IMR-90 (cell line): ENCODE measurements around the gene PAX5. TPM values are rescaled to one million over a fixed set of nuclear protein-coding genes. Genes with fewer than 3 reads are reported as not detected.

Source experiments
- ATAC-seq: fragments of 200-7000 bp; cut with Tn5 transposase; 2 replicates; pipeline ENCODE4 v1.9.1; 2020; ENCODE audit warnings: low read depth, mild to moderate bottlenecking, moderate library complexity
- BruUV-seq: library from RNA; stranded (reverse); fragments of 400-500 nt; replicated peaks from 2 replicates; lab custom pipeline; 2021; lab: Mats Ljungman, UMichigan
- CTCF ChIA-PET: fragments of 300-600 bp; formaldehyde crosslinking; extraction: SDS; loops from one replicate; lab custom pipeline; 2021; ENCODE audit warnings: antibody characterized with exemption; lab: Yijun Ruan, JAX
- POLR2A ChIA-PET: fragments of 300-600 bp; sonication (Branson Sonifier 250); formaldehyde crosslinking; loops from one replicate; lab custom pipeline; 2022; ENCODE audit warnings: antibody characterized with exemption; ENCODE audit not compliant: unreplicated experiment; lab: Charles Lee
- DNase-seq: peaks from one replicate; pipeline ENCODE4 v3.0.0; 2013
- H2AFZ ChIP-seq: replicated peaks from 2 replicates; pipeline ENCODE3; 2013; ENCODE audit warnings: low read length, mild to moderate bottlenecking; ENCODE audit not compliant: poor library complexity
- H2AK5ac ChIP-seq: 2 replicates; pipeline ENCODE4 v1.6.1; 2013; ENCODE audit warnings: low read depth, low read length, inconsistent platforms
- H2AK9ac ChIP-seq: replicated peaks from 2 replicates; pipeline ENCODE3; 2013; ENCODE audit warnings: mild to moderate bottlenecking, low read depth, low read length, moderate library complexity; ENCODE audit not compliant: poor library complexity
- H2BK120ac ChIP-seq: 2 replicates; pipeline ENCODE4 v1.6.1; 2013; ENCODE audit warnings: low read depth, low read length, inconsistent platforms
- H2BK15ac ChIP-seq: 3 replicates; pipeline ENCODE4 v1.6.1; 2013; ENCODE audit warnings: low read depth, low read length, inconsistent platforms
- H2BK20ac ChIP-seq: 2 replicates; pipeline ENCODE4 v1.6.1; 2013; ENCODE audit warnings: low read depth, mild to moderate bottlenecking, inconsistent platforms, low read length, moderate library complexity
- H2BK5ac ChIP-seq: 2 replicates; pipeline ENCODE4 v1.6.1; 2013; ENCODE audit warnings: mild to moderate bottlenecking, low read depth, low read length, inconsistent platforms; ENCODE audit not compliant: poor library complexity, severe bottlenecking
- H3K14ac ChIP-seq: replicated peaks from 2 replicates; pipeline ENCODE4 v1.6.1; 2013; ENCODE audit warnings: low read depth, low read length, inconsistent platforms
- H3K18ac ChIP-seq: 2 replicates; pipeline ENCODE4 v1.6.1; 2013; ENCODE audit warnings: low read depth, low read length, control low read depth
- H3K23ac ChIP-seq: 2 replicates; pipeline ENCODE4 v1.6.1; 2013; ENCODE audit warnings: low read depth, low read length, inconsistent platforms
- H3K27ac ChIP-seq: 2 replicates; pipeline ENCODE4 v1.5.1; 2013; ENCODE audit warnings: mild to moderate bottlenecking, control low read depth, low read length; ENCODE audit not compliant: insufficient read depth
- H3K27me3 ChIP-seq: 2 replicates; pipeline ENCODE4 v1.6.1; 2013; ENCODE audit warnings: low read length; ENCODE audit not compliant: control insufficient read depth, insufficient read depth
- H3K36me3 ChIP-seq: 2 replicates; pipeline ENCODE4 v1.6.1; 2013; ENCODE audit warnings: low read length, mixed read lengths; ENCODE audit not compliant: control insufficient read depth, insufficient read depth
- H3K4ac ChIP-seq: 2 replicates; pipeline ENCODE4 v1.6.1; 2013; ENCODE audit warnings: low read depth, low read length, inconsistent platforms
- H3K4me1 ChIP-seq: 2 replicates; pipeline ENCODE4 v1.6.1; 2013; ENCODE audit warnings: low read length, mixed read lengths; ENCODE audit not compliant: control insufficient read depth, insufficient read depth
- H3K4me2 ChIP-seq: 2 replicates; pipeline ENCODE4 v1.6.1; 2013; ENCODE audit warnings: low read depth, mild to moderate bottlenecking, control low read depth, low read length, moderate library complexity
- H3K4me3 ChIP-seq: 2 replicates; pipeline ENCODE4 v1.5.1; 2013; ENCODE audit warnings: low read depth, mild to moderate bottlenecking, control low read depth, low read length, moderate library complexity; ENCODE audit not compliant: insufficient read depth
- H3K56ac ChIP-seq: 2 replicates; pipeline ENCODE4 v1.6.1; 2013; ENCODE audit warnings: low read length, inconsistent platforms; ENCODE audit not compliant: insufficient read depth; ENCODE audit errors: extremely low read depth
- H3K79me1 ChIP-seq, 2 experiments: 2 replicates each; pipeline ENCODE4 v1.6.1; 2013; ENCODE audit warnings: low read length in 2 of 2, inconsistent platforms in 1 of 2, low read depth in 1 of 2
- H3K9ac ChIP-seq: 2 replicates; pipeline ENCODE4 v1.6.1; 2013; ENCODE audit warnings: low read depth, low read length, control low read depth
- H3K9me1 ChIP-seq: 2 replicates; pipeline ENCODE4 v1.6.1; 2013; ENCODE audit warnings: low read length, inconsistent platforms; ENCODE audit not compliant: insufficient read depth
- H3K9me3 ChIP-seq: 2 replicates; pipeline ENCODE4 v1.6.1; 2013; ENCODE audit warnings: low read length; ENCODE audit not compliant: control insufficient read depth, insufficient read depth
- H4K20me1 ChIP-seq: 2 replicates; pipeline ENCODE4 v1.6.1; 2013; ENCODE audit warnings: low read length, inconsistent platforms; ENCODE audit not compliant: insufficient read depth
- H4K5ac ChIP-seq: 2 replicates; pipeline ENCODE4 v1.6.1; 2013; ENCODE audit warnings: mild to moderate bottlenecking, low read depth, low read length, control low read depth
- H4K8ac ChIP-seq, 2 experiments: 2 replicates each; pipeline ENCODE4 v1.6.1; 2013; ENCODE audit warnings: low read depth in 2 of 2, low read length in 2 of 2, control low read depth in 1 of 2, inconsistent platforms in 1 of 2
- H4K91ac ChIP-seq: 2 replicates; pipeline ENCODE4 v1.6.1; 2013; ENCODE audit warnings: low read depth, low read length, inconsistent platforms; ENCODE audit not compliant: insufficient read depth
- BHLHE40 ChIP-seq: fragments of 150-350 bp; IDR thresholded peaks from 2 replicates; pipeline ENCODE4 v1.6.1; 2016; ENCODE audit warnings: mild to moderate bottlenecking, low read depth, low read length
- CEBPB ChIP-seq: IDR thresholded peaks from 2 replicates; pipeline ENCODE4 v1.6.1; 2012; ENCODE audit warnings: low read depth, low read length, improper control_type of control experiment
- CHD1 ChIP-seq: IDR thresholded peaks from 2 replicates; pipeline ENCODE4 v1.6.1; 2012; ENCODE audit warnings: low read depth, low read length, improper control_type of control experiment
- FOS ChIP-seq: fragments of 150-350 bp; IDR thresholded peaks from 2 replicates; pipeline ENCODE4 v1.6.1; 2016; ENCODE audit warnings: low read depth, low read length
- MAFK ChIP-seq: IDR thresholded peaks from 2 replicates; pipeline ENCODE4 v1.6.1; 2012; ENCODE audit warnings: low read depth, low read length, improper control_type of control experiment
- MAZ ChIP-seq: IDR thresholded peaks from 2 replicates; pipeline ENCODE4 v1.6.1; 2012; ENCODE audit warnings: low read depth, mild to moderate bottlenecking, low read length, improper control_type of control experiment, moderate library complexity, borderline replicate concordance
- MXI1 ChIP-seq: IDR thresholded peaks from 2 replicates; pipeline ENCODE4 v1.6.1; 2012; ENCODE audit warnings: low read depth, mild to moderate bottlenecking, low read length, moderate library complexity, borderline replicate concordance
- NFE2L2 ChIP-seq: fragments of 150-350 bp; IDR thresholded peaks from 2 replicates; pipeline ENCODE4 v1.6.1; 2016; ENCODE audit warnings: low read depth, mild to moderate bottlenecking, low read length
- POLR2A ChIP-seq: IDR thresholded peaks from 2 replicates; pipeline ENCODE4 v1.6.1; 2012; ENCODE audit warnings: mild to moderate bottlenecking, low read depth, low read length
- RAD21 ChIP-seq: IDR thresholded peaks from 2 replicates; pipeline ENCODE4 v1.6.1; 2012; ENCODE audit warnings: low read length, improper control_type of control experiment
- RCOR1 ChIP-seq: IDR thresholded peaks from 2 replicates; pipeline ENCODE4 v1.6.1; 2012; ENCODE audit warnings: mild to moderate bottlenecking, low read length, improper control_type of control experiment; ENCODE audit not compliant: insufficient replicate concordance
- RFX5 ChIP-seq: IDR thresholded peaks from 2 replicates; pipeline ENCODE4 v1.8.0; 2012; ENCODE audit warnings: low read depth, mild to moderate bottlenecking, low read length, moderate library complexity
- SMC3 ChIP-seq: fragments of 150-350 bp; IDR thresholded peaks from 2 replicates; pipeline ENCODE4 v1.6.1; 2016; ENCODE audit warnings: low read depth, mild to moderate bottlenecking, antibody characterized with exemption, low read length, moderate library complexity
- WGBS, 2 experiments: methylation state at CpG; one replicate each; pipeline versions ENCODE4 v1.1.5 to v1.1.7; 2013; ENCODE audit warnings: missing lambda C conversion rate in 2 of 2; ENCODE audit not compliant: insufficient read length in 1 of 2; ENCODE audit errors: extremely low coverage in 2 of 2; 5-methylcytosine and 5-hydroxymethylcytosine counted together
- dilution Hi-C: fragments of 300-500 bp; cut with HindIII; formaldehyde crosslinking; loops from one replicate; pipeline ENCODE4 v1.14.3; 2018; ENCODE audit warnings: low sequenced_read_pairs; ENCODE audit not compliant: unreplicated experiment
- in situ Hi-C: fragments of 300-500 bp; cut with MboI; formaldehyde crosslinking; loops from 3 replicates; pipeline ENCODE4 v1.14.3; 2019; ENCODE audit warnings: low sequenced_read_pairs, inconsistent platforms, mixed read lengths
- intact Hi-C: fragments of 100-400 bp; cut with micrococcal nuclease; formaldehyde crosslinking; loops from 2 replicates; pipeline ENCODE4 v1.10.0; 2022
- polyA plus RNA-seq, 3 experiments: library from polyadenylated mRNA; depleted of rRNA; stranded (reverse); fragments of >200 nt; gene quantifications; 2 replicates each; pipeline ENCODE4 v1.2.3, GENCODE V29; 2012; ENCODE audit warnings: low replicate concordance in 1 of 3
- total RNA-seq: library from RNA; depleted of rRNA; stranded (reverse); fragments of >200 nt; gene quantifications from 2 replicates; pipeline ENCODE4 v1.2.3, GENCODE V29; 2012
- TF ChIP-seq, protein P1 (sequence below): conservative IDR thresholded peaks from 2 replicates; pipeline ENCODE4 v1.5.1; 2012; ENCODE audit warnings: mild to moderate bottlenecking, low read depth, low read length, improper control_type of control experiment
- TF ChIP-seq, protein P2 (sequence below): fragments of 150-350 bp; IDR thresholded peaks from 2 replicates; pipeline ENCODE4 v1.6.1; 2016; ENCODE audit warnings: low read depth, mild to moderate bottlenecking, low read length, moderate library complexity, borderline replicate concordance
- TF ChIP-seq, protein P3 (sequence below): fragments of 150-350 bp; IDR thresholded peaks from 2 replicates; pipeline ENCODE4 v1.6.1; 2017; ENCODE audit warnings: mild to moderate bottlenecking, antibody characterized with exemption, low read length, low read depth

PAX5 gene
- total and polyA plus RNA-seq, 2 of the 4 experiments (the other 2 are of a cell fraction): not detected

GRCh38 chr9:36839131-36839885 lies 194.8 kb downstream of the PAX5 start:
- H3K9me3 ChIP-seq: no peaks in the 10 kb centered on the region
- no peak overlapping the region for H3K9ac ChIP-seq
- intact Hi-C loops (no loop called here), dilution Hi-C loops (no loop called here), in situ Hi-C loops (no loop called here)
- no peak overlapping the region for H2AFZ ChIP-seq
- no peak overlapping the region for H3K27ac ChIP-seq
- H2BK120ac ChIP-seq: no peak overlapping the region
- no peak overlapping the region for H3K4ac ChIP-seq
- no peaks in the 10 kb centered on the region for H3K4me1 ChIP-seq
- peaks cover 45% of the 10 kb centered on the region for H3K27me3 ChIP-seq
- no peak for DNase-seq
- H3K18ac ChIP-seq: no peak overlapping the region
- CTCF ChIA-PET: no interaction called here
- H2AK5ac ChIP-seq: no peak overlapping the region
- no TSS peak for BruUV-seq
- TF ChIP-seq MAFK (no peak), NFE2L2 (no peak), MXI1 (no peak), RAD21 (no peak), FOS (no peak), BHLHE40 (no peak), CEBPB (no peak), RCOR1 (no peak), RFX5 (no peak), POLR2A (no peak), SMC3 (no peak), MAZ (no peak), CHD1 (no peak)
- TF ChIP-seq, protein P1, sequence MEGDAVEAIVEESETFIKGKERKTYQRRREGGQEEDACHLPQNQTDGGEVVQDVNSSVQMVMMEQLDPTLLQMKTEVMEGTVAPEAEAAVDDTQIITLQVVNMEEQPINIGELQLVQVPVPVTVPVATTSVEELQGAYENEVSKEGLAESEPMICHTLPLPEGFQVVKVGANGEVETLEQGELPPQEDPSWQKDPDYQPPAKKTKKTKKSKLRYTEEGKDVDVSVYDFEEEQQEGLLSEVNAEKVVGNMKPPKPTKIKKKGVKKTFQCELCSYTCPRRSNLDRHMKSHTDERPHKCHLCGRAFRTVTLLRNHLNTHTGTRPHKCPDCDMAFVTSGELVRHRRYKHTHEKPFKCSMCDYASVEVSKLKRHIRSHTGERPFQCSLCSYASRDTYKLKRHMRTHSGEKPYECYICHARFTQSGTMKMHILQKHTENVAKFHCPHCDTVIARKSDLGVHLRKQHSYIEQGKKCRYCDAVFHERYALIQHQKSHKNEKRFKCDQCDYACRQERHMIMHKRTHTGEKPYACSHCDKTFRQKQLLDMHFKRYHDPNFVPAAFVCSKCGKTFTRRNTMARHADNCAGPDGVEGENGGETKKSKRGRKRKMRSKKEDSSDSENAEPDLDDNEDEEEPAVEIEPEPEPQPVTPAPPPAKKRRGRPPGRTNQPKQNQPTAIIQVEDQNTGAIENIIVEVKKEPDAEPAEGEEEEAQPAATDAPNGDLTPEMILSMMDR: no peak
- TF ChIP-seq, protein P2, sequence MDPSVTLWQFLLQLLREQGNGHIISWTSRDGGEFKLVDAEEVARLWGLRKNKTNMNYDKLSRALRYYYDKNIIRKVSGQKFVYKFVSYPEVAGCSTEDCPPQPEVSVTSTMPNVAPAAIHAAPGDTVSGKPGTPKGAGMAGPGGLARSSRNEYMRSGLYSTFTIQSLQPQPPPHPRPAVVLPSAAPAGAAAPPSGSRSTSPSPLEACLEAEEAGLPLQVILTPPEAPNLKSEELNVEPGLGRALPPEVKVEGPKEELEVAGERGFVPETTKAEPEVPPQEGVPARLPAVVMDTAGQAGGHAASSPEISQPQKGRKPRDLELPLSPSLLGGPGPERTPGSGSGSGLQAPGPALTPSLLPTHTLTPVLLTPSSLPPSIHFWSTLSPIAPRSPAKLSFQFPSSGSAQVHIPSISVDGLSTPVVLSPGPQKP: no peak
- TF ChIP-seq, protein P3, sequence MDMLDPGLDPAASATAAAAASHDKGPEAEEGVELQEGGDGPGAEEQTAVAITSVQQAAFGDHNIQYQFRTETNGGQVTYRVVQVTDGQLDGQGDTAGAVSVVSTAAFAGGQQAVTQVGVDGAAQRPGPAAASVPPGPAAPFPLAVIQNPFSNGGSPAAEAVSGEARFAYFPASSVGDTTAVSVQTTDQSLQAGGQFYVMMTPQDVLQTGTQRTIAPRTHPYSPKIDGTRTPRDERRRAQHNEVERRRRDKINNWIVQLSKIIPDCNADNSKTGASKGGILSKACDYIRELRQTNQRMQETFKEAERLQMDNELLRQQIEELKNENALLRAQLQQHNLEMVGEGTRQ: no peak
- H2BK20ac ChIP-seq: no peak overlapping the region
- no peaks in the 10 kb centered on the region for H3K79me1 ChIP-seq
- no peak overlapping the region for H3K23ac ChIP-seq
- no peak overlapping the region for H2BK15ac ChIP-seq
- no peak overlapping the region for H3K14ac ChIP-seq
- H3K4me2 ChIP-seq: no peak overlapping the region
- 69% methylated on average over 5 of the region's 15 CpGs; no CpG with 5 or more reads in 1 of the 2 experiments for WGBS, 2 experiments
- no peak overlapping the region for H3K56ac ChIP-seq
- H4K5ac ChIP-seq: no peak overlapping the region
- peaks cover 3% of the 10 kb centered on the region; the same call in 1 of the 2 replicates for H3K9me1 ChIP-seq
- no peak overlapping the region for H2AK9ac ChIP-seq
- no peak overlapping the region for H2BK5ac ChIP-seq
- no peak for ATAC-seq
- no peaks in the 10 kb centered on the region for H4K20me1 ChIP-seq
- no peak overlapping the region for H3K4me3 ChIP-seq
- no peak overlapping the region for H4K91ac ChIP-seq
- POLR2A ChIA-PET: no interaction called here
- no peak overlapping the region for H4K8ac ChIP-seq
- H3K36me3 ChIP-seq: no peaks in the 10 kb centered on the region
